ENCODE measurements around the gene LAD1.

GRCh38 chr1:201379733-201380242 lies 19.3 kb downstream of the LAD1 start:
- TF ChIP-seq CTCF (IDR thresholded peaks at IDR 0.05; ENCODE audit: poor library complexity, severe bottlenecking) = no peak
- TF ChIP-seq EZH2 (IDR thresholded peaks at IDR 0.05; ENCODE audit: borderline replicate concordance, insufficient read depth, low read length, poor library complexity, severe bottlenecking) = no peak
- TF ChIP-seq POLR2AphosphoS5 (IDR thresholded peaks at IDR 0.05) = no peak
- TF ChIP-seq REST (IDR thresholded peaks at IDR 0.05; ENCODE audit: borderline replicate concordance) = no peak
- TF ChIP-seq RAD21 (conservative IDR thresholded peaks at IDR 0.05) = no peak
- TF ChIP-seq EP300 (conservative IDR thresholded peaks at IDR 0.05; ENCODE audit: poor library complexity, severe bottlenecking) = no peak

Measured in neural cell (in vitro differentiated cells).